ENCODE results near the gene LYST. TPM values are rescaled to one million over a fixed set of nuclear protein-coding genes. Genes with fewer than 3 reads are reported as not detected.

LYST gene
- 1.0 and 1.5 TPM in 2 replicates for total RNA-seq

GRCh38 chr1:235866205-235866912, at the start of gene LYST:
TSS of gene LYST (minus strand) at chr1:235866906. CDS start at chr1:235830417, 36,489 bp downstream.

GRCh38 chr1:235649368-235650163, 217.1 kb downstream of the LYST start, which contains the start of gene GNG4:
TSS of gene GNG4 (minus strand) at chr1:235649784. CDS start at chr1:235583838, 65,946 bp downstream.

Other genes with a start within 250 kb of the LYST start
- under 0.01 and 1.3 TPM in 2 replicates for gene GNG4, start 217.1 kb downstream of the LYST start, total RNA-seq
- 68.3 and 69.0 TPM in 2 replicates for gene NID1, start 198.2 kb upstream of the LYST start, total RNA-seq